Right ventricle myocardium inferior (tissue), 1 donor: Measurements from ENCODE around the gene BCO2. TPM values are rescaled to one million over a fixed set of nuclear protein-coding genes. Genes with fewer than 3 reads are reported as not detected.
A peak's percentile ranks its signal among the peaks of the same experiment; 100 is the strongest.
"Not testable (repeated sequence)": the region's sequence is repeated elsewhere in the genome, so short reads cannot be mapped to it uniquely, and the experiment has no call there.

Experiments
- ATAC-seq: fragments of 200-7000 bp; cut with Tn5 transposase; one replicate; pipeline ENCODE4 v1.9.1; 2020; ENCODE audit warnings: mild to moderate bottlenecking, moderate library complexity
- DNase-seq: peaks from one replicate; pipeline ENCODE4 v3.0.0; 2021; ENCODE audit errors: missing footprints
- intact Hi-C: fragments of 100-400 bp; cut with DNase I; formaldehyde crosslinking; loops from one replicate; pipeline ENCODE4 v1.11.0; 2022
- long read RNA-seq: library from polyadenylated mRNA; unstranded; transcript quantifications from one replicate; pipeline ENCODE4 v2.0.0, GENCODE V29; 2021
- total RNA-seq: library from RNA; stranded (reverse); fragmentation: NEBNext Ultra II Directional; extraction: Animal tissue kit (Norgen Biotek cat#: 25700); gene quantifications from one replicate; pipeline ENCODE4 v1.2.1, GENCODE V29; 2021
- donor health status: DM: no; HTN: yes; CAD: no; lungs with severe emphysema.

BCO2 gene
- total RNA-seq, result 155 TPM
- long read RNA-seq, transcript BCO2-203 (12 exons, 2,598 nt), result minor isoform, 16 of 78 reads
- long read RNA-seq, transcript BCO2-201 (12 exons, 2,930 nt), result major isoform, 30 of 78 reads
- long read RNA-seq, partial matches to known transcripts, result 5 of 78 reads
- long read RNA-seq, other reads (novel, unspliced or antisense), result 23 of 78 reads

- peak; percentile 96 for ATAC-seq
- peak; percentile 88 for DNase-seq
- intact Hi-C loops, result loop anchor here (2.0 to 10.0 kb wide), 2 partner anchors 60 to 250 kb away; no protein-coding TSS in a partner anchor
Measured at GRCh38 chr11:112174789-112175598, at the start of gene BCO2. Gene BCO2 (plus strand): TSS chr11:112175512. CDS start chr11:112175602, 90 bp downstream.

- DNase-seq (no peak), ATAC-seq (no peak)
- intact Hi-C loops, result no loop called here
Measured at GRCh38 chr11:112127056-112127455, 48.3 kb upstream of the BCO2 start.

DNA sequence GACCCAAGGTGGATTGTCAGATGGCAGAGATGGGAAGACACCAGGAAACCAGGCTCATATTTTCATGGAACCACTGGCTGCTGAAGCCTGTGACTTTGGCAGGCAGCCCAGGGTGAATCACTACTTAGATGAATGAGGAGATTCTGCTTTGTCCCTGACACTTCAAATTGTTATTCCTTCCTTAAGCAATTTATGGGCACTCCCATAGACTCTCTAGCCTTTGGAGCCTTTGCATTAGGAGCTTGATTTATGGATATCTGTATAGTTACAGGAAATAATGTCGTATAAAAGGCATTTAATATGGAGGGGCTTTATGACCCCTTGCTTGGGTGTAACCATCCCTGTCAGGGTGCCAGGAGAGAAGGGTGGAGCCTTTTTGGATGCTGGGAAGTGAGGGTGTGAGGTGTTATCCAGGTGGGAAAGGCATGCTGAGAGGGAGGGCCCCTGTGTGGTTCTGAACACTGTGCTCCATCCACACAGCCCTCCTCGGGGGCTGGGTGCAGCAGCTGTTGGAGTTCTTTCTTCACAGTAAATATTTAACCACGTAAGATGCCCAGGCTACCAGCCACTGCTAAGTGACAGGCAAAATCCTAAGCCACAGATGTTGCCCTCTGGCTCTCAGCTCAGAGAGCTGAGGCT, 46.7 kb upstream of the BCO2 start:
- no peak for ATAC-seq
- no peak for DNase-seq
- intact Hi-C loops, result no loop called here

DNA sequence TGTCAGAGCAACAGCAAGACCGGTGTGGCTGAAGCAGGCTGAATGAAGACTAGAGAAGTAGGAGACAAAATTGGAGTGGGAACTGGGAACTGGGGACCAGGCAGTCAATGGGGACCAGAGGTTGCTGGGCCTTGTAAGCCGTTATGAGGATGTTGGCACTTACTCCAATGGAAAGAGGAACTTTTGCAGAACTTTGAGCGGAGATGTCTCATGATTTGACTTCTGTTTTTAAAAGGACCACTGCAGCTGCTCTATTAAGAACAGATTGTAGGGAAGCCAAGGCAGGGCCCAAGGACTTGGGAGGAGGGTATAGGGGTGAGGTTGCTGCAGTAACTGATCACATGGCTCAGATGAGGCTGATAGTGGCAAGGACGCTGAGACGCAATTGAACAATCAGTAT, 45.7 kb upstream of the BCO2 start:
- peak; percentile 57 for ATAC-seq
- no peak for DNase-seq
- intact Hi-C loops, result no loop called here

GRCh38 chr11:112132737-112133136, 42.6 kb upstream of the BCO2 start:
- ATAC-seq (no peak), DNase-seq (no peak)
- intact Hi-C loops, result no loop called here

- intact Hi-C loops, result no loop called here
- ATAC-seq (no peak), DNase-seq (no peak)
Measured at GRCh38 chr11:112134473-112134872, 40.8 kb upstream of the BCO2 start.

DNA sequence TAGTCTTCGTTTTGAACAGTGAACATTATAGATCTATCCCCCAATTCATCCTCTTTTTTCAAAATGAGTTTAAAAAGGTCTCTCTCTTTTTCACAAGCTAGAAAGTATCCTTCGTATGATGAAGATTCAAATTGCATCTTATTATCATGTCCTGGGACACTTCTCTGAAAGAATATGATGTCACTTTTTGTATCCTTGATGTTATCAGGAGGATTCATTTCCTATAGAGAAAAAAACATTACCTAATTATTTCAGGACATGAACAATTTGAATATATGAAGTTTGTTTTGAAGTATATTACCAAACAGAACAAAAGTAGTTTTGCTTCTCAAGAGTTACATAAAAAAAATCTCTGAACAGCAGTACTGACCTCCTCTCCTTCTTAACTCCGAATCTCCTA, 31.7 kb upstream of the BCO2 start:
- intact Hi-C loops, result no loop called here

DNA sequence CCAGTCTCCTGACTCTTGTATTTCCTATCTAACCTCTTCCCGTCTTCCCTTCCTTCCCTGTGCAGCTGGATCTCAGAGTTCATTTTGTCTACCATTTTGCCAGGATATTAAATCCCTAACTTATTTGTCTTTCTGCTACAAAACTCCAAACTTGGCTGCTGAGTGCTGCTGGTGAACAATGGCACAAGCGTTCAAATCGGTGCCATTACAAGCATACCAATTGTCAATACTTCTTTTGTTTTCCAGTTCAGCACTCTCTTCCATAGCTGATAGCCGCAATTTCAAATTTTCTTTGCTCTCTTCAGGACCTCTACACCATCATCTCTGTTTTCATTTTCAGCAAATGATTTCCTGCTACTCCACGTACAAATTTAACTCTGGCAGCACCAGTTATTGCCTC, 24.8 kb upstream of the BCO2 start:
- intact Hi-C loops, result no loop called here
- DNase-seq (no peak), ATAC-seq (no peak)

More for the DNA sequence above, 31.7 kb upstream of the BCO2 start:
- DNase-seq (no peak), ATAC-seq (no peak)

- ATAC-seq (no peak), DNase-seq (no peak)
- intact Hi-C loops, result no loop called here
Measured at GRCh38 chr11:112156153-112156955, 19.0 kb upstream of the BCO2 start.

- intact Hi-C loops, result no loop called here
- DNase-seq (no peak), ATAC-seq (no peak)
Measured at GRCh38 chr11:112156956-112157766, 18.2 kb upstream of the BCO2 start.

DNA sequence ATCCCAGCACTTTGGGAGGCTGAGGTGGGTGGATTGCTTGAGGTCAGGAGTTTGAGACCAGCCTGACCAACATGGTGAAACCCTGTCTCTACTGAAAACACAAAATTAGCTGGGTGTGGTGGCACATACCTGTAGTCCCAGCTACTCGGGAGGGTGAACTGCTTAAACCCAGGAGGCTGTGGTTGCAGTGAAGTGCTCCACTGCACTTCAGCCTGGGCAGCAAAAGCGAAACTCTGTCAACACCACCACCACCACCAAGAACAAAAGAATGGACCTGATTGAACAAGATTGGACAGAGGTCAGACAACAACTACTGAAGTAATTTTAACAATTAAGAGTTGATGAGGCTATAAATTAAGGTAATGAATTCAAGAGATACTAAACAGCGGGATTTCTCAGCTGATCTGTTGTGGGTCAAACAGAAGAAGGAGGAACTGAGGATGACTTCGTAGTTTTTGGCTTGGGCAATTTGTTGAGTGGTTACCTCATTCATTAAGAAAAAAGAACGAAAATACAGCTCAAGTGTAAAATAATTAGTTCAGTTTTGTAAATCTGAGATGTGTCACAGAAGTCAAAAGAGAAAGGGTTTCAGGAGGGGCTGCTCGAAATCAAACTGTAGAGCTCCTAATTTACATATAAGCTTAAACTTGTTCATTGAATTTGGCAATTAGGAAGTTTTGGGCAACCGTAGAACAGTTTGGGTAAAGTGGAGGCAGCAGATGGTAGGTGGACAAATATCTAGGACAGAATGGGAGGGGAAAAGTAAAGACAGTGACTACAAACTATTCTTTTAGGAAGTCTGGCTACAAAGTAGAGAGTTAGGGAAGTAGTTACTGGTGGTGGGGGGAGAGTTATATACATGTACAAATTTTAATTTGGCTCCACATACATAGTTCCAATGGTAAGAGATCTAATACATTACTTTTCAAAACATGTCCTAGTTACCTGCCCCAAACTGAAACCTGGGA, 15.9 kb upstream of the BCO2 start:
- DNase-seq (no peak), ATAC-seq (no peak)
- intact Hi-C loops, result no loop called here

DNA sequence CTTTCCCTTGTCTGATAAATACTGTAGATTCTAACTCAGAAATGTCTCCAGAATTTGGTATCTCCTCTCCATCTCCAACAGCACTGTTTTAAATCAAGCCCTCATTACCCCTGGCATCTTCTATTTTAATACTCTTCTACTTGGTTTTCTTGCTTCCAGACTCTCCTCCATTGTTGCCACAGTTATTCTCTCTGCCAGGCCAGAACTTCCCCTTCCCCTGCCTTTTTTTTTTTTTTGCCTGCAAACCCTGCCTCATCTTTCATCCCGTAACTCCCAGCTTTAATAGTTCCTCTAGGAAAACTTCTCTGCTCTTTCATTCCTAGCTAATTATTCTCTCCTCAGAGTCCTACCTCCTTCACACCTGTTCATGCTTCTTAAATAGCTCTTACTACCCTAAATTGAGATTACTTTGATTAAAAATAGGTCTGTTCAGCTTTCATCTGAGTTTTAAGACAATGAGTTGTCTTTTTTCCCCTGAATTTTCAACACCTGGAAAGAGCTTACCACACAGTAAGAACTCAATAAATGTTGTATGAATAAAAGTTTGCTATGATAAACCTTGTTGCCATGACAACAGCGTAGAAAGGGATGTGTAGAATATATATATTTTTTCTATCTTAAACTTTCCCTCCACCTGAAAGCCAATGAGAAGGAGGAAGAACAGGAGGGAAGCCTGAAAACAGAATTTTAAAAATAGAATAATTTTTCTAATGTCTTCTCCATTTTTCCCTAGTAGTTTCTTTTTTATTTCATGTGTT, 15.0 kb upstream of the BCO2 start:
- intact Hi-C loops, result no loop called here
- no peak for ATAC-seq

DNA sequence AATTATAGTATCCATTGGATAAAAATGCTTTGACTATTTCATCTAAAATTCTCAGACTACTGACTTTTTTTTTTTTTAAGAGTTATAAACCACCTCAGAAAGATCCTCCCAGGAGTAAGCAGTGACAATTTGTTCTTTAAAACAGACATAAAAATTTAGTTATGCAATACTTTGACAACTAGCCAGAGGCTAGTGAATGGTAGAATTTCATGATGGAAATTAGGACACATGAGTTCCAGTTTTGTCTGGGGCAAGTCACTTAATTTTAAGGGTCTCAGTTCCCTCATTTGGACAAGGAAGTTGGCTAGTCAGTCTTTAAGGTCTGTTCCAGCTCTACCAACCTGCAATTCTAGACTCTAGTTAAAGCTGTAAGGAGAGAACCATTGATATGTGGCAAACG, 14.3 kb upstream of the BCO2 start:
- intact Hi-C loops, result no loop called here
- DNase-seq, result no peak
- peak; percentile 5 for ATAC-seq

More for the DNA sequence above, 15.0 kb upstream of the BCO2 start:
- DNase-seq, result no peak

DNA sequence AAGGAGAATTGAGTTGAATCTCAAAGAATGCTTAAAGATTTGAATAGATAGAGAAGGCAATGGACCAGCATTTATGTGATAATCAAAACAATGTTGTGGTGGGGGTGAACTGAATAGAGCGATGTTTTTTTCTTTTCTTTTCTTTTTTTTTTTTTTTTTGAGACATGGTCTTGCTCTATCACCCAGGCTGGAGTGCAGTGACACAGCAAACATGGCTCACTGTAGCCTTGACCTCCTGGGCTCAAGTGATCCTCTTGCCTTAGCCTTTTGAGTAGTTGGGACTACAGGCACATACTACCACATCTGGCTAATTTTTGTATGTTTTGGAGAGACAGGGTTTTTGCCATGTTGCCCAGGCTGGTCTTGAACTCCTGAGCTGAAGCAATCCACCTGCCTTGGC, 13.1 kb upstream of the BCO2 start:
- intact Hi-C loops, ATAC-seq, DNase-seq: not testable (repeated sequence)

DNA sequence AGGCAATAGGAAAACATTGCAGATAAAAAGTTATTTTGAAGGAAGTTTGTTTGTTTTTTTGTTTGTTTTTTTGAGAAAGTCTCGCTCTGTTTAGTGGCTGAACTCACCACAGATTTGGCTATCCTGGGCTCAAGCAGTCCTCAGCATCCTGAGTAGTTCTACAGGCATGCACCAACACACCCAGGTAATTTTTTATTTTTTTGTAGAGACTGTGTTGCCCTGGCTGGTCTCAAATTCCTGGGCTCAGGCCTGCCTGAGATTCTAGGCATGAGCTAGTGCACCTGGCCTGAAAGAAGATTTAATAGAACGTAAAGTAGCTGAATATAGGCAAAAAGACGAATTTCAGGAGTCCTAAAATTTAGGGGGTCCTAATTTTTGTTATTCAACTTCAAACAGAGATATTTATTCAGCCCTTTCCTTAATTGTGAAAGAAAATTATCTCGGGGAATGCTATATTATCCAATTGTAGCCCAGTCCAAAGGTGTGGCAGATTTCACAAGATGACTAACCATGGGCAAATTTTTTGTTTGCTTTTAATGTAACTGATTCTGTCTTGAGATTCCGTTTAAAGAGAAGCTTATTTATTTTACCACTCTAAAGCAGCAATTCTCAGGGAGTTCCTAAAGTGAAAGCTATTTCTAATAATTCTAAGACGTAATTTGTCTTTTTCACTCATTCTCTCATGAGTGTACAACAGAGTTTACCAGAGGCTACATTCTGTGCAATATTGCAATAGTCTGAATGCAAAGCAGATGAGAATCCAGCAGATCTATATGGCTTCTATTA, 12.4 kb upstream of the BCO2 start:
- intact Hi-C loops, result no loop called here
- no peak for ATAC-seq
- DNase-seq, result no peak
